SK-N-SH (cell line): Measurements from ENCODE around the gene NSUN2. TPM values are rescaled to one million over a fixed set of nuclear protein-coding genes. Genes with fewer than 3 reads are reported as not detected.

Source experiments
- CTCF ChIA-PET: fragments of 300-600, 350-600 bp; formaldehyde crosslinking; extraction: SDS; loops from one replicate; lab custom pipeline; 2021; lab: Yijun Ruan, JAX
- POLR2A ChIA-PET: fragments of 350-600 bp; sonication (Branson Sonifier 250); formaldehyde crosslinking; extraction: SDS; loops from one replicate; lab custom pipeline; 2020; ENCODE audit warnings: antibody characterized with exemption, inconsistent platforms; lab: Yijun Ruan, JAX
- DNase-seq: peaks from one replicate; pipeline ENCODE4 v3.0.0; 2012
- H2AFZ ChIP-seq: fragments of 200-600 bp; sonication (generic); 2 replicates; pipeline ENCODE4 v1.8.1; 2016; ENCODE audit warnings: antibody characterized with exemption, mild to moderate bottlenecking, low read depth
- H3F3A ChIP-seq: fragments of 200-600 bp; sonication (generic); replicated peaks from 2 replicates; pipeline ENCODE3; 2016; ENCODE audit warnings: antibody characterized with exemption, mild to moderate bottlenecking; ENCODE audit not compliant: insufficient read depth
- H3K27ac ChIP-seq, 2 experiments: fragments of 200-500 bp in 1 of 2; fragments of 200-600 bp in 1 of 2; sonication (Bioruptor generic) in 1 of 2; sonication (generic), shearing (Covaris generic) in 1 of 2; 2 replicates each; pipeline versions ENCODE4 v1.5.1 to v1.6.1; 2014 to 2016; ENCODE audit warnings: low read depth in 2 of 2, inconsistent platforms in 1 of 2, low read length in 1 of 2, mild to moderate bottlenecking in 1 of 2, mixed read lengths in 1 of 2
- H3K27me3 ChIP-seq: fragments of 200-600 bp; sonication (generic), shearing (Covaris generic); 2 replicates; pipeline ENCODE4 v1.6.1; 2016; ENCODE audit warnings: mixed run types; ENCODE audit not compliant: insufficient read depth
- H3K36me3 ChIP-seq, 2 experiments: fragments of 200-500 bp in 1 of 2; fragments of 200-600 bp in 1 of 2; sonication (Bioruptor generic) in 1 of 2; sonication (generic) in 1 of 2; replicated peaks in 1 of 2; 2 replicates each; pipeline versions ENCODE3 to v1.5.1; 2014 to 2016; ENCODE audit warnings: low read length in 1 of 2, mild to moderate bottlenecking in 1 of 2; ENCODE audit not compliant: insufficient read depth in 2 of 2, control insufficient read depth in 1 of 2
- H3K4me1 ChIP-seq, 2 experiments: fragments of 200-500 bp in 1 of 2; fragments of 200-600 bp in 1 of 2; sonication (Bioruptor generic) in 1 of 2; sonication (generic), shearing (Covaris generic) in 1 of 2; 2 replicates each; pipeline versions ENCODE4 v1.5.1 to v1.6.1; 2014 to 2016; ENCODE audit warnings: low read depth in 1 of 2, low read length in 1 of 2, mixed run types in 1 of 2; ENCODE audit not compliant: insufficient read depth in 2 of 2, control insufficient read depth in 1 of 2
- H3K4me2 ChIP-seq: fragments of 200-600 bp; sonication (generic), shearing (Covaris generic); 2 replicates; pipeline ENCODE4 v1.6.1; 2017; ENCODE audit warnings: mixed run types
- H3K4me3 ChIP-seq, 2 experiments: fragments of 200-500 bp in 1 of 2; fragments of 200-600 bp in 1 of 2; sonication (Bioruptor generic) in 1 of 2; sonication (generic), shearing (Covaris generic) in 1 of 2; 2 replicates each; pipeline versions ENCODE4 v1.5.1 to v1.8.1; 2014 to 2016; ENCODE audit warnings: low read depth in 2 of 2, inconsistent platforms in 1 of 2, low read length in 1 of 2, mild to moderate bottlenecking in 1 of 2, mixed read lengths in 1 of 2, moderate library complexity in 1 of 2
- H3K79me2 ChIP-seq: fragments of 200-600 bp; sonication (generic); 2 replicates; pipeline ENCODE4 v1.8.1; 2017; ENCODE audit warnings: mild to moderate bottlenecking; ENCODE audit not compliant: insufficient read depth
- H3K9ac ChIP-seq: fragments of 200-600 bp; sonication (generic); 2 replicates; pipeline ENCODE4 v1.6.1; 2017; ENCODE audit warnings: mixed run types
- H3K9me2 ChIP-seq: fragments of 200-600 bp; sonication (generic); 2 replicates; pipeline ENCODE4 v1.6.1; 2017; ENCODE audit warnings: mixed run types
- H3K9me3 ChIP-seq: fragments of 200-600 bp; sonication (generic); 2 replicates; pipeline ENCODE4 v1.6.1; 2017; ENCODE audit warnings: mixed run types, mild to moderate bottlenecking, moderate library complexity
- H4K20me1 ChIP-seq: fragments of 200-600 bp; sonication (generic); 2 replicates; pipeline ENCODE4 v1.6.1; 2017; ENCODE audit warnings: mild to moderate bottlenecking, mixed run types; ENCODE audit not compliant: insufficient read depth
- CHD2 ChIP-seq: fragments of 150-350 bp; IDR thresholded peaks from 2 replicates; pipeline ENCODE4 v1.6.1; 2018; ENCODE audit warnings: low read length; ENCODE audit not compliant: partially characterized antibody
- CTCF ChIP-seq: fragments of 200-600 bp; sonication (generic); IDR thresholded peaks from 2 replicates; pipeline ENCODE4 v1.6.1; 2017; ENCODE audit warnings: antibody characterized with exemption, mild to moderate bottlenecking, moderate library complexity
- EZH2phosphoT487 ChIP-seq: fragments of 200-600 bp; sonication (generic); IDR thresholded peaks from 2 replicates; pipeline ENCODE4 v1.6.1; 2017; ENCODE audit warnings: low read depth, mixed run types, mild to moderate bottlenecking, antibody characterized with exemption, moderate library complexity, borderline replicate concordance
- FOXJ3 ChIP-seq: sonication (generic); formaldehyde crosslinking; IDR thresholded peaks from 2 replicates; pipeline ENCODE4 v1.5.1; 2020; ENCODE audit warnings: mild to moderate bottlenecking, missing genetic modification reagents
- FOXM1 ChIP-seq: IDR thresholded peaks from 2 replicates; pipeline ENCODE4 v1.4.0; 2012; ENCODE audit warnings: low read depth, mild to moderate bottlenecking
- GABPA ChIP-seq: IDR thresholded peaks from 2 replicates; pipeline ENCODE4 v1.4.0; 2012; ENCODE audit warnings: low read depth, mild to moderate bottlenecking
- JUND ChIP-seq: IDR thresholded peaks from 2 replicates; pipeline ENCODE4 v1.4.0; 2012
- NRF1 ChIP-seq: IDR thresholded peaks from 2 replicates; pipeline ENCODE4 v1.6.1; 2012; ENCODE audit warnings: low read depth, mild to moderate bottlenecking, low read length
- RCOR1 ChIP-seq: fragments of 150-350 bp; IDR thresholded peaks from 2 replicates; pipeline ENCODE4 v1.6.1; 2017; ENCODE audit warnings: antibody characterized with exemption, low read length
- RFX5 ChIP-seq: IDR thresholded peaks from 2 replicates; pipeline ENCODE4 v1.6.1; 2012; ENCODE audit warnings: mild to moderate bottlenecking, improper control_type of control experiment, low read length
- RXRA ChIP-seq: IDR thresholded peaks from 2 replicates; pipeline ENCODE4 v1.4.0; 2012; ENCODE audit warnings: low read depth, mild to moderate bottlenecking, borderline replicate concordance
- WGBS: methylation state at CpG from one replicate; pipeline ENCODE4 v1.1.6; 2017; ENCODE audit warnings: low lambda C conversion rate; 5-methylcytosine and 5-hydroxymethylcytosine counted together
- polyA plus RNA-seq, 3 experiments: library from polyadenylated mRNA; depleted of rRNA; stranded (reverse); fragments of >200 nt; gene quantifications; 2 replicates each; pipeline ENCODE4 v1.2.3, GENCODE V29; 2012
- TF ChIP-seq, protein P1 (sequence below): IDR thresholded peaks from 2 replicates; pipeline ENCODE4 v1.4.0; 2012; ENCODE audit warnings: low read depth, borderline replicate concordance
- TF ChIP-seq, protein P2 (sequence below): IDR thresholded peaks from 2 replicates; pipeline ENCODE4 v1.4.0; 2012; ENCODE audit warnings: low read depth, borderline replicate concordance
- TF ChIP-seq, protein P3 (sequence below): IDR thresholded peaks from 2 replicates; pipeline ENCODE4; 2012
- TF ChIP-seq, protein P4 (sequence below): IDR thresholded peaks from 2 replicates; pipeline ENCODE4 v1.4.0; 2012; ENCODE audit warnings: low read depth

Gene NSUN2
- polyA plus RNA-seq, 1 of the 3 experiments (the other 2 are of a cell fraction): 78.9 TPM

- H3F3A ChIP-seq: no peaks in the 10 kb centered on the region
- no peak for DNase-seq
- H3K4me3 ChIP-seq: peak overlapping the region; percentile 91 to 95
- peaks cover 92% of the 10 kb centered on the region for H3K79me2 ChIP-seq
- ChIA-PET POLR2A (interaction anchor here (1.0 kb wide), 2 partner anchors 80 to 254 kb away, joined by 3 to 6 read pairs; partner anchors contain the start of genes MED10 and TENT4A), CTCF (interaction anchor here (0.6 to 1.6 kb wide), 6 partner anchors 9 to 113 kb away, joined by 3 to 5 read pairs (median 4); no protein-coding TSS in a partner anchor)
- H4K20me1 ChIP-seq: peaks cover 39% of the 10 kb centered on the region
- peak overlapping the region; percentile 91 to 98 for H3K27ac ChIP-seq
- WGBS: 2% methylated on average over 15 of the region's 33 CpGs
- peaks cover 32 to 36% of the 10 kb centered on the region in 2 experiments for H3K36me3 ChIP-seq
- peak overlapping the region; percentile 80 for H3K4me2 ChIP-seq
- H3K9me2 ChIP-seq: no peaks in the 10 kb centered on the region
- TF ChIP-seq RXRA: no peak
- TF ChIP-seq, protein P1, sequence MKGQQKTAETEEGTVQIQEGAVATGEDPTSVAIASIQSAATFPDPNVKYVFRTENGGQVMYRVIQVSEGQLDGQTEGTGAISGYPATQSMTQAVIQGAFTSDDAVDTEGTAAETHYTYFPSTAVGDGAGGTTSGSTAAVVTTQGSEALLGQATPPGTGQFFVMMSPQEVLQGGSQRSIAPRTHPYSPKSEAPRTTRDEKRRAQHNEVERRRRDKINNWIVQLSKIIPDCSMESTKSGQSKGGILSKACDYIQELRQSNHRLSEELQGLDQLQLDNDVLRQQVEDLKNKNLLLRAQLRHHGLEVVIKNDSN: no peak
- TF ChIP-seq FOXJ3 (CRISPR knock-in tag): no peak
- no peak for TF ChIP-seq RCOR1
- peak; percentile 21 for TF ChIP-seq CTCF
- no peak for TF ChIP-seq GABPA
- H3K9me3 ChIP-seq: no peaks in the 10 kb centered on the region
- peaks cover 5 to 22% of the 10 kb centered on the region in 2 experiments; a peak in 2 of 4 replicates for H3K4me1 ChIP-seq
- H2AFZ ChIP-seq: peak overlapping the region; percentile 97
- H3K27me3 ChIP-seq: no peaks in the 10 kb centered on the region
- H3K9ac ChIP-seq: peak overlapping the region; percentile 81
These were observed 438 bp downstream of the NSUN2 start for GRCh38 chr5:6632324-6632887.

- POLR2A ChIA-PET: no interaction called here
- Histone ChIP-seq H3K4me2 (peak overlapping the region; percentile 80), H3K36me3 (peaks cover 41 to 45% of the 10 kb centered on the region in 2 experiments), H3F3A (no peaks in the 10 kb centered on the region), H2AFZ (no peak overlapping the region), H4K20me1 (peaks cover 45% of the 10 kb centered on the region), H3K79me2 (peaks cover 92% of the 10 kb centered on the region), H3K9ac (peak overlapping the region; percentile 81; the same call in 1 of the 2 replicates), H3K27me3 (no peaks in the 10 kb centered on the region), H3K9me3 (no peaks in the 10 kb centered on the region), H3K4me1 (peaks cover 5 to 22% of the 10 kb centered on the region in 2 experiments; a peak in 2 of 4 replicates), H3K9me2 (no peaks in the 10 kb centered on the region), H3K27ac (no peak overlapping the region), H3K4me3 (peak overlapping the region; percentile 91 to 95; a peak in 3 of 4 replicates)
- no peak for DNase-seq
- 94% methylated on average over 4 of the region's 4 CpGs for WGBS
- CTCF ChIA-PET: interaction anchor here (1.2 kb wide), 1 partner anchor 89 kb away, joined by 3 read pairs; no protein-coding TSS in a partner anchor
- TF ChIP-seq NRF1: no peak
These were observed 1.4 kb downstream of the NSUN2 start for GRCh38 chr5:6631441-6631840.

DNA sequence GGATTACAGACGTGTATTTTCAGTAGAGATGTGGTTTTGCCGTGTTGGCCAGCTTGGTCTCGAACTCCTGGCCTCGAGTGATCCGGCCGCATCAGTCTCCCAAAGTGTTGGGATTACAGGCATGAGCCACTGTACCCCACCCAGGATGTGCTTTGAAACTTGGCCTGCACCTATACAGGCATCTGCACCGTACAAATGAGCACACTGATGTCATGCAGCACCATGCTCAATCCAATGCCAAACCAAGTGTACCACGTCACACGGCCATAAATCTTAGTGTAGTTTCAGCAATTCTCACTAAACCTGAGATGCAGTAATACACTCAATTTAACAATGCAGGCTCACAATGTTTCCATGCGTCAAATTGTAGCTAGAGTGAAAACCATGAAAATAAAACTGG is 6.3 kb downstream of the NSUN2 start:
- peaks cover 0 to 5% of the 10 kb centered on the region in 2 experiments; a peak in 2 of 4 replicates for H3K4me1 ChIP-seq
- H3K27me3 ChIP-seq: no peaks in the 10 kb centered on the region
- peaks cover 99% of the 10 kb centered on the region for H3K79me2 ChIP-seq
- no peak for DNase-seq
- peaks cover 46% of the 10 kb centered on the region for H4K20me1 ChIP-seq
- ChIA-PET POLR2A (no interaction called here), CTCF (no interaction called here)
- H3K27ac ChIP-seq: no peak overlapping the region
- no peak overlapping the region for H2AFZ ChIP-seq
- H3K36me3 ChIP-seq: peaks cover 82 to 86% of the 10 kb centered on the region in 2 experiments
- H3K9me3 ChIP-seq: no peaks in the 10 kb centered on the region
- H3K9ac ChIP-seq: no peak overlapping the region
- 99% methylated on average over 10 of the region's 10 CpGs for WGBS
- no peak overlapping the region for H3K4me2 ChIP-seq
- H3K4me3 ChIP-seq: no peak overlapping the region
- no peaks in the 10 kb centered on the region for H3K9me2 ChIP-seq
- H3F3A ChIP-seq: peaks cover 5% of the 10 kb centered on the region
- TF ChIP-seq RFX5 (no peak), CHD2 (no peak), JUND (no peak), FOXM1 (no peak), EZH2phosphoT487 (no peak)
- TF ChIP-seq, protein P2, sequence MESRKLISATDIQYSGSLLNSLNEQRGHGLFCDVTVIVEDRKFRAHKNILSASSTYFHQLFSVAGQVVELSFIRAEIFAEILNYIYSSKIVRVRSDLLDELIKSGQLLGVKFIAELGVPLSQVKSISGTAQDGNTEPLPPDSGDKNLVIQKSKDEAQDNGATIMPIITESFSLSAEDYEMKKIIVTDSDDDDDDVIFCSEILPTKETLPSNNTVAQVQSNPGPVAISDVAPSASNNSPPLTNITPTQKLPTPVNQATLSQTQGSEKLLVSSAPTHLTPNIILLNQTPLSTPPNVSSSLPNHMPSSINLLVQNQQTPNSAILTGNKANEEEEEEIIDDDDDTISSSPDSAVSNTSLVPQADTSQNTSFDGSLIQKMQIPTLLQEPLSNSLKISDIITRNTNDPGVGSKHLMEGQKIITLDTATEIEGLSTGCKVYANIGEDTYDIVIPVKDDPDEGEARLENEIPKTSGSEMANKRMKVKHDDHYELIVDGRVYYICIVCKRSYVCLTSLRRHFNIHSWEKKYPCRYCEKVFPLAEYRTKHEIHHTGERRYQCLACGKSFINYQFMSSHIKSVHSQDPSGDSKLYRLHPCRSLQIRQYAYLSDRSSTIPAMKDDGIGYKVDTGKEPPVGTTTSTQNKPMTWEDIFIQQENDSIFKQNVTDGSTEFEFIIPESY: no peak
- TF ChIP-seq, protein P3, sequence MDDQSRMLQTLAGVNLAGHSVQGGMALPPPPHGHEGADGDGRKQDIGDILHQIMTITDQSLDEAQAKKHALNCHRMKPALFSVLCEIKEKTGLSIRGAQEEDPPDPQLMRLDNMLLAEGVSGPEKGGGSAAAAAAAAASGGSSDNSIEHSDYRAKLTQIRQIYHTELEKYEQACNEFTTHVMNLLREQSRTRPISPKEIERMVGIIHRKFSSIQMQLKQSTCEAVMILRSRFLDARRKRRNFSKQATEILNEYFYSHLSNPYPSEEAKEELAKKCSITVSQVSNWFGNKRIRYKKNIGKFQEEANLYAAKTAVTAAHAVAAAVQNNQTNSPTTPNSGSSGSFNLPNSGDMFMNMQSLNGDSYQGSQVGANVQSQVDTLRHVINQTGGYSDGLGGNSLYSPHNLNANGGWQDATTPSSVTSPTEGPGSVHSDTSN: no peak
- TF ChIP-seq, protein P4, sequence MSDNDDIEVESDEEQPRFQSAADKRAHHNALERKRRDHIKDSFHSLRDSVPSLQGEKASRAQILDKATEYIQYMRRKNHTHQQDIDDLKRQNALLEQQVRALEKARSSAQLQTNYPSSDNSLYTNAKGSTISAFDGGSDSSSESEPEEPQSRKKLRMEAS: no peak
